NOMO-1 treated with dmso at 0.1 percent for 144 hours (cell line): ENCODE data around the gene ISCA2.
"Not testable (repeated sequence)": the region's sequence is repeated elsewhere in the genome, so short reads cannot be mapped to it uniquely, and the experiment has no call there.

Experiments used
- DNase-seq: peaks from one replicate; lab custom pipeline; 2025; ENCODE audit not compliant: unreplicated experiment; lab: John Stamatoyannopoulos, UW

Gene ISCA2

GRCh38 chr14:74526854-74527585, 33.5 kb downstream of the ISCA2 start:
- no peak for DNase-seq

GRCh38 chr14:74527736-74528280, 34.2 kb downstream of the ISCA2 start:
- DNase-seq, result no peak

- no peak for DNase-seq
These were observed 34.8 kb downstream of the ISCA2 start for GRCh38 chr14:74528406-74528805.

GRCh38 chr14:74528886-74529285, 35.3 kb downstream of the ISCA2 start:
- DNase-seq, result no peak

DNA sequence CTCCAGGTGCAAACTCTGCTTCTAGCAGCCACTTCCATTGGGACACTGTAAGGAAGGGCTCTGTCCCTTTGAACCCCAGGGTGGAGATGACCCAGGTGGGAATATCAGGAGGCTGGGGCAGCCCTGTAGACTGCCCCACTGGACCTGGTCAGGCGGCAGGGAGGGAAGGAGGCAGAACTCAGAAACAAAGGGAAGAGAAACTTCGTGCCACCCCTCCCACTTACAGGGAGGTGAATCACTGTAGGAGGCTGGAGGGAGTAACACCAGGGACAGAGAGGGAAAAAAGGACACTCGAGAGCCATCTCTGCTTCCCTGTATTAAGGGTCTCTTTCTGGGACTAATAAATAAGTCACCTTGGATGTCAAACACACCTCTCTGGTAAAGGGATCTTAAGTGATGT, 37.4 kb downstream of the ISCA2 start:
- no peak for DNase-seq

DNA sequence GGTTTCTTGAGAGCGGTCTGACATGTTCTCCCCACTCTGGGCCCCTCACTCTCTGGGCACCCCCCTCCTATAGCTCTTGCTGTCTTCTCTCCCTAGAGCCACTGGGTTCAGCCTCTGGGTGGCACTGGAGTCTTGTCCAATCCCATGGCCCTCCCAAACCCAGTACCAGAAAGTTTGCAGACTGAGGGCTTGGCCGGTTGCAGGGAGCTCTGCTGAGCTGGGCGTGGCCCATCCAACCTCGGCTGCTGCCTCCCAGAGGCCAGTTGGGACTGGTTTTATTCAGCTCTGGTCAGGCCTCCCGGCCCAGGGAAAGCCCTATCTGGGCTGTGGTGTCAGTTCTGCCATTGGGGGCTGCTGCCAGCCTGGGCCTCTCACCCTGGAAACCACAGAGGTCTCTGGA, 37.9 kb downstream of the ISCA2 start:
- no peak for DNase-seq

- DNase-seq, result no peak
These were observed 38.7 kb downstream of the ISCA2 start for GRCh38 chr14:74532246-74532645.

DNA sequence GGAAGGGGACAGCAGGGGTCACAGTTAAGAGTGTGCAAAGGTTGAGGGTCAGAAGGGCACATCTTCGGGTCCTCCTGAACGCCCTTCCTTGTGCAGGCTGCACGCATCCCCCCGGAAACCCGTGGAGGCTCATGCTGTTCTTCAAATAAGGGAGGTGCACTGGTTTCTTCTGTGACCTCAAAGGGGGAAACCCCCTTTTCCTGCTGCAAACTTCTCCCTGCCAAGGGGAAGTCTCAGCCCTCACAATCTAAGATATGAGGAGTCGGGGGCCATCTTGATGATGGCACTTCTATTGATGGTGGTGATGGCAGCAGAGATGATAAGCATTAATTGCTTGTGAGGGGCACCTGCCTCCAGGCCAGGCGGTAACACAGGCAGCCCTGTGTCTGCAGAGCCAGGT, 40.0 kb downstream of the ISCA2 start:
- DNase-seq, result no peak

GRCh38 chr14:74535756-74536325, 42.3 kb downstream of the ISCA2 start:
- DNase-seq, result no peak

GRCh38 chr14:74536336-74536735, 42.8 kb downstream of the ISCA2 start:
- DNase-seq, result not testable (repeated sequence)

- no peak for DNase-seq
These were observed 45.1 kb downstream of the ISCA2 start for GRCh38 chr14:74538411-74539391.

- DNase-seq, result no peak
These were observed 45.9 kb downstream of the ISCA2 start for GRCh38 chr14:74539503-74539902.

DNA sequence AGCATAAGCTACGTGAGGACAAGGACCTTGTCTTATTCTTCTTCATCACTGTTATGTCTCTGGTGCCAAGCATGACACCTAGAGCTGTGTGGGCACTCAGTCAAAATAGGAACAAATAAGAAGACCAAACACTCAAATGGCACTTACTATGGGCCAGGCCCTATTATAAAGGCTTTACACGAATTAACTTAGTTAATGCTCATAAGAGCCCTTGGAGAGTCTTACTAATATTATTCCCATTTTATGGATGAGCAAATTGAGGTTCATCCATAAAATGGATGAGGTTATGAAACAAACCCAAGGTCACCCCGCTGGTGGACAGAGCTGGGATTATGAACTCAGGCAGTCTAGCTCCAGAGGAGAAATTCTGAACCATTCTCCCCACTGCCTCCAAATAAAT, 47.7 kb downstream of the ISCA2 start:
- DNase-seq, result no peak

GRCh38 chr14:74542056-74542685, 48.6 kb downstream of the ISCA2 start:
- no peak for DNase-seq

- DNase-seq, result no peak
These were observed 50.3 kb downstream of the ISCA2 start for GRCh38 chr14:74543771-74544438.

DNA sequence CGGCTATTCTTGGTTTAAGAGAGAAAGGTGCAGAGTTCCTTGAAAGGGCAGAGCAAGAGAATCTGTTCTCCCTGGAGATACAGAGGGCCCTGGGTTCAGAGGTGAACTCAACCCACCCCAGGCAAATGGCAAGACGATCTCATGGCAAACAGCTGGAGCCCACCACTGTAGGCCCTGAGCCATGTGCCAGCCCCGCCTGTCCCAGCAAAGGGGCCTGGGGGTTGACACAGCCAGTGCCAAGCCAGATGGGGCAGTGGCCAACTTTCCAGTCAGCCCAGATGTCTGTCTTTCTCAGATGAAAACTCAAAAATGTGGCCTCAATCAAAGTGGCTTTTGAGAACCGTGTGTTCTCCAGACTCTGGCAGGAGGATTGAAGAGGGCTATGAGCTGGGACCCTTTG, 51.8 kb downstream of the ISCA2 start:
- no peak for DNase-seq

DNA sequence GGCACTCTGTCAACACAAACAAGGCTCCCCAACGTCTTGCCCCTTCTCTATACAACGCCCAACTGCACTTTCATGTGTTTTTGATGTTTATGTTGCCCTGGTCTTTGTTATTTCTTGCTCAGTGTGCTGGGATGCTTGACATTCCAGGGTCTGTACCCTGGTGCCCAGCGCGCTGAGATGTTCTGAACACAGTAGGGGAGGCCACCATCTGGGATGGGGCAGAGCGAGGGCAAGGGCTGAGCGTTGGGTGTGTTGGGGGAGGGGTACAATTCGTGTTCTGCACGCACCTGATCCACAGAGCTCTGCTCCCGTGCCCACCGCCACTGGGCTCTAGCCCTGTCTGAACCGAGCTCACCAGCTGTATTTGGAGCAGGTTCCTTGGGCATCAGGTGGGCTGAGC, 52.9 kb downstream of the ISCA2 start:
- DNase-seq, result no peak
